HUES48 (cell line): Measurements from ENCODE around the gene CDK5RAP3.

Source experiments
- H3K27ac ChIP-seq: one replicate; pipeline ENCODE4 v1.7.0; 2013; ENCODE audit warnings: low read depth, low read length, inconsistent platforms
- H3K27me3 ChIP-seq: 2 replicates; pipeline ENCODE4 v1.6.1; 2013; ENCODE audit warnings: mild to moderate bottlenecking, low read length; ENCODE audit not compliant: control insufficient read depth, insufficient read depth
- H3K36me3 ChIP-seq: 2 replicates; pipeline ENCODE4 v1.6.1; 2013; ENCODE audit warnings: low read length; ENCODE audit not compliant: control insufficient read depth, insufficient read depth
- H3K4me1 ChIP-seq: 2 replicates; pipeline ENCODE4 v1.6.1; 2013; ENCODE audit warnings: mild to moderate bottlenecking, low read length; ENCODE audit not compliant: control insufficient read depth, insufficient read depth
- H3K4me3 ChIP-seq: 2 replicates; pipeline ENCODE4 v1.5.1; 2013; ENCODE audit warnings: mild to moderate bottlenecking, low read depth, low read length
- H3K9ac ChIP-seq: 2 replicates; pipeline ENCODE4 v1.6.1; 2013; ENCODE audit warnings: mild to moderate bottlenecking, low read depth, low read length, moderate library complexity
- H3K9me3 ChIP-seq: 2 replicates; pipeline ENCODE4 v1.6.1; 2013; ENCODE audit warnings: low read length; ENCODE audit not compliant: control insufficient read depth, insufficient read depth

Gene CDK5RAP3

DNA sequence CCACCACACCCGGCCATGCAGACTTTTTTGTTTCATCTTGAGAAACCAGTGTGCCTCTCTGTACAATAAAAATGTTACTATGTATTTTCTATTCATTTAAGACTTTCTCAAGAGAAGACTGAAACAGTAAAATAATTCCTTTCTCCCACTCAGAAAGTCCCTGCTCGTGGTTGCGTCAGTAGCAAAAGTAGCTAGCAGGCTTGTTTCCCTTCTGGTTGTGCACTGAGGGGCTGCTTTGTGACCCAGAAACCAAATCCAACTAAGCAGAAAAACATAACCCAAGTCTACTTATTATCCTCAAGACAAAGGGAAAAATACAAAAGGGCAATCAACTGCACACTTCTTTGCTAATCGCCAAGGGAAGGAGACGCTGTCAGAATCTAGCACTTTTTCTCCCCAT, 33.0 kb upstream of the CDK5RAP3 start:
- Histone ChIP-seq H3K27ac (no peak overlapping the region), H3K4me3 (no peak overlapping the region), H3K27me3 (peaks cover 13% of the 10 kb centered on the region), H3K4me1 (no peaks in the 10 kb centered on the region), H3K9me3 (0 out of 2 replicates have a peak, but pooled peaks cover 4% of the 10 kb centered on the region), H3K9ac (no peak overlapping the region), H3K36me3 (no peaks in the 10 kb centered on the region)

DNA sequence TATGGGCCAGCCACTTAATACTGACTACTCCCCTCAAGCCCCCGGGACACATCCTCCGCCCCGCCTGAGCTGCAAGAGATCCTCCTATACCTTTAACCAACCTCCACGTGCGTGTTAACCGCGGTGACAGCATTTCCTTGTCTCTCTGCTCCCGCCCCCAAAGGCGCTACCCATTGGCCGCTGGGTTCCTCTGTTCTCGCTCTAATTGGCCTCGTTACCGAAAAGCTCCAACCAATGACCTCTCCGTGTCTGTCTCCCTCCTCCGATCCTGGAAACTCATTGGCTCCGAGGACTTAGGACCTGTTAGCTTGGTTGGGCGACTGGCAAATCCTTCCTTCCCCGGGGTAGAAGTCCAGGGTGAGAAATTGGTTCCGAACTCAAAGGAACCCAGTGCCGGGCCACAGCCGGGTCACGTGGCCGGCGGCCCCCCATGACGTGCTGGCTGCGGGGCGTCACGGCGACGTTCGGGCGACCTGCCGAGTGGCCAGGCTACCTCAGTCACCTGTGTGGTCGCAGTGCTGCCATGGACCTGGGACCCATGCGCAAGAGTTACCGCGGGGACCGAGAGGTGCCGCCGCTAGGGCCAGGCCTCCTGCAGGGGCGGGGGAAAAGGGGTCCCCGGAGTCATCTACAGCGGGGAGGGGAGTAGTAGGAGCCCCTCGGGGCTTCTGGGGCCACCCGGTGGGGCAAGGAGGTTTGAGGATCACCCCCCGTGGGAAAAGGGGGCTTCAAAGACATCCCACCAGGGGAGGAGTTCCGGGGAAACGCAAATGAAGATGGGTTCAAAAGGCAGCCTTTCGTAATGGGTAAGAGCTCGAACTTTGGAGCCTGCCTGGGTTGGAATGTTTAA, 29.4 kb upstream of the CDK5RAP3 start, which contains the start of gene PNPO:
Gene PNPO, plus strand, starts transcription at position 326 of the 850 bp plus-strand sequence. Its CDS starts 105 bp downstream, at position 431.
- Histone ChIP-seq H3K36me3 (peaks cover 12% of the 10 kb centered on the region; the same call in 1 of the 2 replicates), H3K9ac (peak within 1 kb of the TSS; percentile 38; the same call in 1 of the 2 replicates), H3K27ac (peak within 1 kb of the TSS; percentile 42), H3K9me3 (0 out of 2 replicates have a peak, but pooled peaks cover 4% of the 10 kb centered on the region), H3K27me3 (peaks cover 13% of the 10 kb centered on the region), H3K4me1 (no peaks in the 10 kb centered on the region), H3K4me3 (peak within 1 kb of the TSS; percentile 83)

DNA sequence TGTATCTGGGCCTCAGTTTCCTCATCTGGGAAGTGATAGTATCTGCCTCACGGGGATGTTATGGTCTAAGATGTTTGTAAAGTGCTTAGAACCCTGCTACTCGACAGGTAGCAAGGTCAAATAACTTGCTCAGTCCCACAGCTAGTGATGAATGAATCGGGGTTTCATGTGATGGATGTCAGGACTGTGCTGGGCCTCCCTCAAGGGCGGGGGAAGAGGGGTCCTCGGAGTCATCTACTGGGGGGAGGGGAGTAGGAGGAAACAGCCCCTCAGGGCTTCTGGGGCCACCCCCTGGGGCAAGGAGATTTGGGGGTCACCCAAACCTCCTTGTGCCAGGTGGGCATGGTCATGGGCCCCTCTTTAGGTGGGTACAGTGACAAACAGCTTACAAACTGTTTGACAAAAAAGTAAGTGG, 28.8 kb upstream of the CDK5RAP3 start:
- Histone ChIP-seq H3K9me3 (0 out of 2 replicates have a peak, but pooled peaks cover 4% of the 10 kb centered on the region), H3K4me1 (0 out of 2 replicates have a peak, but pooled peaks cover 2% of the 10 kb centered on the region), H3K4me3 (peak overlapping the region; percentile 83), H3K36me3 (peaks cover 12% of the 10 kb centered on the region; the same call in 1 of the 2 replicates), H3K27me3 (peaks cover 13% of the 10 kb centered on the region), H3K27ac (no peak overlapping the region), H3K9ac (no peak overlapping the region)

DNA sequence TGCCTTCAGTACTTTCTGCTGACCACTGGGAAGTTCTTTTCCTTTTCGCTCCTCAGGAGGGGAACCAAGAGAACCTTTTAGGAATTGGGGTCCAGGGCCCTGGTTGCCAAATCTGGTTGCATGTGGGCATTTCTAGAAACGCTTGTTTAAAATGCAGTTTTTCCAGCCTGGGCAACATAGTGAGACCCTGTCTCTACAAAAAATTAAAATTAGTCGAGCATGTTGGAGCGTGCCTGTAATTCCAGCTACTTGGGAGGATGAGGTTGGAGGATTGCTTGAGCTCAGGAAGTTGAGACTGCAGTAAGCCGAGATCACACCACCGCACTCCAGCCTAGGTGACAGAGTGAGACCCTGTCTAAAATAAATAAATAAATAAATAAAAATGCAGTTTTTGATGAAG, 28.3 kb upstream of the CDK5RAP3 start:
- Histone ChIP-seq H3K4me1 (0 out of 2 replicates have a peak, but pooled peaks cover 3% of the 10 kb centered on the region), H3K27ac (no peak overlapping the region), H3K36me3 (peaks cover 12% of the 10 kb centered on the region; the same call in 1 of the 2 replicates), H3K9me3 (0 out of 2 replicates have a peak, but pooled peaks cover 4% of the 10 kb centered on the region), H3K9ac (no peak overlapping the region), H3K4me3 (peak overlapping the region; percentile 83; the same call in 1 of the 2 replicates), H3K27me3 (peaks cover 13% of the 10 kb centered on the region)

DNA sequence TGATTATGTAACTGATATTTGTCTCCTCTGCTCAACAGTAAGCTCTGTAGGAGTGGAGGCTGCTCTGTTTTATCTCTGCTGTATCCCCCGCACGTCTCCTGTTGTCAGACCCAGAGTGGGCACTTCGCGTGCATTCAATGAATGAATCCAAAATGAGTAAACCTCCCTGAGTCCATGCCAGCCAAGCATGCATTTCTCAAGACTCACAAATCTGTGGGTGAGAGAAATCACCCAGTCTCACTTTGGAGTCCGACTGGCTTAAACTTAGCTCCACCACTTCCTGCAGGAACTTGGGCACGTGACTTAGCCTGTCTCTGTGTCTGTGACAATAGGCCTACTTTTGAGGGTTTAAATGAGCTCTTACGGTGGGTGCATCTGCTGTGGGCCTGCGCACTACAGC, 25.8 kb upstream of the CDK5RAP3 start:
- Histone ChIP-seq H3K27me3 (peaks cover 11% of the 10 kb centered on the region), H3K4me3 (no peak overlapping the region), H3K9me3 (0 out of 2 replicates have a peak, but pooled peaks cover 4% of the 10 kb centered on the region), H3K36me3 (peaks cover 15% of the 10 kb centered on the region; the same call in 1 of the 2 replicates), H3K9ac (no peak overlapping the region), H3K4me1 (0 out of 2 replicates have a peak, but pooled peaks cover 7% of the 10 kb centered on the region), H3K27ac (no peak overlapping the region)

DNA sequence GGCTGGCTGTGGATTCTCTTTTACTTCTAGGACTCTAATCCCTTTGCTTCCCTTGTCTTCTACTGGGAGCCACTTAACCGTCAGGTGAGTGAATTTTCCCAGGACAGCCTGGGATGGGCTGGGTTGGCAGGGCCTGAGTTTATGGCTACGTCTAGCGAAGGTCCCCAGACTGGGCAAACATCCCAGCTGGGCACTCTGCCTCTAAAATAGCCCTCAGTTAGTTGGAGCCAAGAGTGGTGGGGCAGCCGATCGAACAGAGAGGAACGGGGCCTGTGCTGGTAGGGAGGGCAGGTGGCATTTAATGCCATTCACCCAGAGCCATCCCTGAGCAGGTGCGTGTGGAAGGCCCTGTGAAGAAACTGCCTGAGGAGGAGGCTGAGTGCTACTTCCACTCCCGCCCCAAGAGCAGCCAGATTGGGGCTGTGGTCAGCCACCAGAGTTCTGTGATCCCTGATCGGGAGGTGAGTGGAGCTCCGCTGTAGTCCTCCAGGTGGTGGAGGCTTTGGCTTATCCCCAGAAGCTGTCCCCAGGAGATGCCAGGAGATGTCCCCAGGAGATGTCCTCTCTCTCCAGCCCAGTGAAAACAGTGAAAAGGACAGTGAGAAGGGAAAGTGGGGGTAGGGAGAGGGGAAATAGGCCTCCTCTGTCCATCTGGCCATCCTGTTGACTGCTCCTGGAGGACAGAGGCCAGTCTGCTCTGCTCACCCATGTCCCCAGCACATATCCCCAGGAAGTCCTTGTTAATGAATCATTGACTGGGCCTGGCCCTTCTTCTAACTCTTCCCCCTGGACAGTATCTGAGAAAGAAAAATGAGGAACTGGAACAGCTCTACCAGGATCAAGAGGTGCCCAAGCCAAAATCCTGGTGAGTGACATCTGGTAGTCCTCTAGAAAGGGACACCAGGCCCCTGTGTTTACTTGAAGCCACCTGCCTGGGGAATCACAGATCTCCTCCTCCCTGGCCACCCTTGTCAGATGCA, 25.1 kb upstream of the CDK5RAP3 start:
- no peak overlapping the region for H3K4me3 ChIP-seq
- H3K4me1 ChIP-seq: 0 out of 2 replicates have a peak, but pooled peaks cover 7% of the 10 kb centered on the region
- peaks cover 15% of the 10 kb centered on the region; the same call in 1 of the 2 replicates for H3K36me3 ChIP-seq
- 0 out of 2 replicates have a peak, but pooled peaks cover 3% of the 10 kb centered on the region for H3K9me3 ChIP-seq
- H3K9ac ChIP-seq: no peak overlapping the region
- H3K27me3 ChIP-seq: peaks cover 4% of the 10 kb centered on the region
- H3K27ac ChIP-seq: no peak overlapping the region

DNA sequence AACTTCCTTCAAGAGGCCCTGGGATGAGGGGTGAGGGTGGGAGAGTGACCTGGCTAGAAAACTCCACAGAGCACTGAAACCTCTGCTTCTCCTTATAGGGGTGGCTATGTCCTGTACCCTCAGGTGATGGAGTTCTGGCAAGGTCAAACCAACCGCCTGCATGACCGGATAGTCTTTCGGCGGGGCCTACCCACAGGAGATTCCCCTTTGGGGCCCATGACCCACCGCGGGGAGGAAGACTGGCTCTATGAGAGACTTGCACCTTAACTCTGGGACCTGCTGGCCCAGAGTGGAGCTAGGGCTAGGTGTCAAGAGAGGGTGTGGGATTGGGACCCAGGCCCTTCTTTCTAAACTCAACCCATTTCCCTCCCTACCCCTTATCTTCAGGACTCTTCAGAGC, 24.4 kb upstream of the CDK5RAP3 start:
- Histone ChIP-seq H3K4me1 (0 out of 2 replicates have a peak, but pooled peaks cover 7% of the 10 kb centered on the region), H3K4me3 (no peak overlapping the region), H3K9me3 (no peaks in the 10 kb centered on the region), H3K9ac (no peak overlapping the region), H3K27ac (no peak overlapping the region), H3K36me3 (peaks cover 15% of the 10 kb centered on the region; the same call in 1 of the 2 replicates), H3K27me3 (no peaks in the 10 kb centered on the region)

DNA sequence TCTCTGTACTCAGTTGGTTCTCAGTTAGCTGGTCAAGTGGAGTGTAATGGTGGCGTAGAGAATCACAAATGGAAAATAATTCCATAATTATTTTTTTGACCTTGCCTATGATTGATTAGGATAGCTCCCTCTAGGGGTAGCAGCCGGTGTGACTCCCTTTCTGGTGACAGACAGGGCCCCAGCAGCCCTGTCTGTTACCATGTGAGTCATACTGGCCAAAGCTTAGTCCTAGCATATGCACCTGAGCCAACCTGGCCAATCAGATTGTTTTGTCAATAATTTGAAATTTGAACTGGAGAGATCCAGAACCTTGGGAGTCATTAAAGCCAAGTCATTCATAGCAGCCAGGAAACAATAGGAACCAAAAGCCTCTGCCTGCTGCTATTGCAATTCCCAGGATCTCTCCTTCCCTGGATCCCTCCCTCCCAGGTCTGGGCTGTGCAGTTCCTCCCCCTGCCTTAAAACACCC, 23.9 kb upstream of the CDK5RAP3 start:
- Histone ChIP-seq H3K27ac (no peak overlapping the region), H3K36me3 (peaks cover 15% of the 10 kb centered on the region; the same call in 1 of the 2 replicates), H3K4me3 (no peak overlapping the region), H3K9ac (no peak overlapping the region), H3K9me3 (no peaks in the 10 kb centered on the region), H3K27me3 (no peaks in the 10 kb centered on the region), H3K4me1 (0 out of 2 replicates have a peak, but pooled peaks cover 7% of the 10 kb centered on the region)

DNA sequence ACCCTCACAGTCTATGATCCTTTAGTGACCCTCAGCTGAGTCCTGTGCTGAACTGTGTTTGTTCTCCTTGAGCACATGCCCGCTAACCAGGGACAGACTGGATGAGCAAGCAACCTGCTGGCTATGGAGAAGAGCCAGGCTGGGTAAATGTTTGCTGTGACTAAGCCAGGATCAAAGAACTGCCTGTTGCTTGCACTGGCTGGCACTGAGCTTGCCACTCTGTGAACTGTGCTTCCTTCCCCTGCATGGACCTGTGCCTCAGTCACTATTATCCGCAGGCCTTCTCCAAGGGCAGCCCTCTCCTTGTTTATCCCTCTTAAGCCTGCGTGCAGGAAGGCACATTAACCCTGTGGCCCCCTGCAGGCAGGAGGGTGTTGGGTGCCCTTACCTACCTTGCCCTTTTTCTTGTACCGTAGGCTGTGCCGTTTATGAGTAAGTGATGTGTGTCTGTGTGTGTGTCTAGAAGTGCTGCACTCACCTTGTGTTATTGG, 22.2 kb upstream of the CDK5RAP3 start:
- H3K27ac ChIP-seq: no peak overlapping the region

More for the DNA sequence above, 22.2 kb upstream of the CDK5RAP3 start:
- no peak overlapping the region for H3K4me3 ChIP-seq
- H3K27me3 ChIP-seq: no peaks in the 10 kb centered on the region
- peaks cover 15% of the 10 kb centered on the region; the same call in 1 of the 2 replicates for H3K36me3 ChIP-seq
- no peak overlapping the region for H3K9ac ChIP-seq
- 0 out of 2 replicates have a peak, but pooled peaks cover 7% of the 10 kb centered on the region for H3K4me1 ChIP-seq
- no peaks in the 10 kb centered on the region for H3K9me3 ChIP-seq
